GM21381 (cell line): Measurements from ENCODE around the gene GAGE12E.
"Not testable (repeated sequence)": the region's sequence is repeated elsewhere in the genome, so short reads cannot be mapped to it uniquely, and the experiment has no call there.

Experiments
- ATAC-seq: cut with Tn5 transposase; IDR thresholded peaks from one replicate; pipeline ENCODE4 v1.9.1; 2021; ENCODE audit warnings: mild to moderate bottlenecking, moderate library complexity; ENCODE audit not compliant: unreplicated experiment

GAGE12E gene, protein sequence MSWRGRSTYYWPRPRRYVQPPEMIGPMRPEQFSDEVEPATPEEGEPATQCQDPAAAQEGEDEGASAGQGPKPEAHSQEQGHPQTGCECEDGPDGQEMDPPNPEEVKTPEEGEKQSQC

DNA sequence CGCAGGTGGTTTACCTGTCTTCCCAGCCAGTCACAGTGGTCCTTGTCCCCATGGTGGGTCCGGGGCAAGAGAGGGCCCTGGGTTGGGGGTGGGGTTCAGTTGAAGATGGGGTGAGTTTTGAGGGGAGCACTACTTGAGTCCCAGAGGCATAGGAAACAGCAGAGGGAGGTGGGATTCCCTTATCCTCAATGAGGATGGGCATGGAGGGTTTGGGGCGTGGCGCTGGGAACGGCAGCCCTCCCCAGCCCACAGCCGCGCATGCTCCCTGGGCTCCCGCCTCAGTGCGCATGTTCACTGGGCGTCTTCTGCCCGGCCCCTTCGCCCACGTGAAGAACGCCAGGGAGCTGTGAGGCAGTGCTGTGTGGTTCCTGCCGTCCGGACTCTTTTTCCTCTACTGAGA lies at the start of gene GAGE12E:
GAGE12E (plus strand) TSS at position 301 of the 400 bp plus-strand sequence. CDS start 1,155 bp downstream, outside the sequence.
- ATAC-seq = not testable (repeated sequence)

GRCh38 chrX:49531877-49532276 lies 19.2 kb upstream of the GAGE12E start, which contains the start of gene GAGE12C:
Gene GAGE12C, plus strand, starts transcription at chrX:49532177. Its CDS starts 1,155 bp downstream, at chrX:49533332.
- not testable (repeated sequence) for ATAC-seq

DNA sequence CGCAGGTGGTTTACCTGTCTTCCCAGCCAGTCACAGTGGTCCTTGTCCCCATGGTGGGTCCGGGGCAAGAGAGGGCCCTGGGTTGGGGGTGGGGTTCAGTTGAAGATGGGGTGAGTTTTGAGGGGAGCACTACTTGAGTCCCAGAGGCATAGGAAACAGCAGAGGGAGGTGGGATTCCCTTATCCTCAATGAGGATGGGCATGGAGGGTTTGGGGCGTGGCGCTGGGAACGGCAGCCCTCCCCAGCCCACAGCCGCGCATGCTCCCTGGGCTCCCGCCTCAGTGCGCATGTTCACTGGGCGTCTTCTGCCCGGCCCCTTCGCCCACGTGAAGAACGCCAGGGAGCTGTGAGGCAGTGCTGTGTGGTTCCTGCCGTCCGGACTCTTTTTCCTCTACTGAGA lies 9.7 kb upstream of the GAGE12E start, which contains the start of gene GAGE12D:
GAGE12D (plus strand) TSS at position 301 of the 400 bp plus-strand sequence. CDS start 1,155 bp downstream, outside the sequence.
- not testable (repeated sequence) for ATAC-seq

GRCh38 chrX:49560542-49560941 lies 9.5 kb downstream of the GAGE12E start, which contains the start of gene GAGE12F:
Gene GAGE12F, plus strand, starts transcription at chrX:49560842. Its CDS starts 1,155 bp downstream, at chrX:49561997.
- ATAC-seq = not testable (repeated sequence)

DNA sequence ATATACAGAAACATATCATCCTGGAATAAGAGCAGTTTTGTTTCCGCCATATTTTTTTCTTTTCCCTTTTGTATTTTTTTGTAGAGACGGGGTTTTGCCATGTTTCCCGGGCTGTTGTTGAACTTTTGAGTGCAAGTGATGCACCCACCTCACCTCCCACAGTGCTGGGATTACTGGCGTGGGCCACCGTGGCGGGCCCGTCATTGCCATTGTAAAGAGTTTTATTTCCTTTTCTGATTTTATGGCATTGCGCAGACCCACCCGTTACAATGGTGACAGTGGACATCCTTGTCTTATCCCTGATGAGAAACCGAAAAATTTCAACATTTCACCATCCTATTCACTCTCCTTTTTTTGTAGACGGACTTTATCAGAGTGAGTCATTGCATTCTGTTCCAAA lies 17.6 kb downstream of the GAGE12E start:
- ATAC-seq = not testable (repeated sequence)

DNA sequence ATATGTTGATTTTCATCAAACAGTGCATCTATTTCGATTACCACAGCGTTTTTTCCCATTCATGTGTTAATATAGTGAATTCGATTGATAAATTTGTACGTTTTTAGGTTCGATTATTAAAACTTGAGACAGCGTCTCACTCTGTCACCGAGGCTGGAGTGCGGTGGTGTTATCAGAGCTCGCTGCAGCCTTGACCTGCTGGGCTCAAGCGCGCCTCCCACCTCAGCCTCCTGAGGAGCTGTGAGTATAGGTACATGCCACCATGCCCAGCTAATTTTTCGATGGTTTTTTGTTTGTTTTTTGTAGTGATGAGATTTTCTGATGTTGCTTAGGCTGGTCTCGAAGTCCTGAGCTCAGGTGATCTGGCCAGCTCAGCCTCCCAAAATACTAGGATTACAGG lies 18.1 kb downstream of the GAGE12E start:
- ATAC-seq = not testable (repeated sequence)

DNA sequence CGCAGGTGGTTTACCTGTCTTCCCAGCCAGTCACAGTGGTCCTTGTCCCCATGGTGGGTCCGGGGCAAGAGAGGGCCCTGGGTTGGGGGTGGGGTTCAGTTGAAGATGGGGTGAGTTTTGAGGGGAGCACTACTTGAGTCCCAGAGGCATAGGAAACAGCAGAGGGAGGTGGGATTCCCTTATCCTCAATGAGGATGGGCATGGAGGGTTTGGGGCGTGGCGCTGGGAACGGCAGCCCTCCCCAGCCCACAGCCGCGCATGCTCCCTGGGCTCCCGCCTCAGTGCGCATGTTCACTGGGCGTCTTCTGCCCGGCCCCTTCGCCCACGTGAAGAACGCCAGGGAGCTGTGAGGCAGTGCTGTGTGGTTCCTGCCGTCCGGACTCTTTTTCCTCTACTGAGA lies 19.0 kb downstream of the GAGE12E start, which contains the start of gene GAGE12G:
GAGE12G (plus strand) TSS at position 301 of the 400 bp plus-strand sequence. CDS start 1,155 bp downstream, outside the sequence.
- ATAC-seq = not testable (repeated sequence)

GRCh38 chrX:49579649-49580048 lies 28.6 kb downstream of the GAGE12E start, which contains the start of gene GAGE12H:
Gene GAGE12H, plus strand, starts transcription at chrX:49579949. Its CDS starts 1,155 bp downstream, at chrX:49581104.
- ATAC-seq = not testable (repeated sequence)

DNA sequence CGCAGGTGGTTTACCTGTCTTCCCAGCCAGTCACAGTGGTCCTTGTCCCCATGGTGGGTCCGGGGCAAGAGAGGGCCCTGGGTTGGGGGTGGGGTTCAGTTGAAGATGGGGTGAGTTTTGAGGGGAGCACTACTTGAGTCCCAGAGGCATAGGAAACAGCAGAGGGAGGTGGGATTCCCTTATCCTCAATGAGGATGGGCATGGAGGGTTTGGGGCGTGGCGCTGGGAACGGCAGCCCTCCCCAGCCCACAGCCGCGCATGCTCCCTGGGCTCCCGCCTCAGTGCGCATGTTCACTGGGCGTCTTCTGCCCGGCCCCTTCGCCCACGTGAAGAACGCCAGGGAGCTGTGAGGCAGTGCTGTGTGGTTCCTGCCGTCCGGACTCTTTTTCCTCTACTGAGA lies 38.1 kb downstream of the GAGE12E start, which contains the start of gene GAGE2A:
GAGE2A (plus strand) TSS at position 301 of the 400 bp plus-strand sequence. CDS start 1,155 bp downstream, outside the sequence.
- not testable (repeated sequence) for ATAC-seq

DNA sequence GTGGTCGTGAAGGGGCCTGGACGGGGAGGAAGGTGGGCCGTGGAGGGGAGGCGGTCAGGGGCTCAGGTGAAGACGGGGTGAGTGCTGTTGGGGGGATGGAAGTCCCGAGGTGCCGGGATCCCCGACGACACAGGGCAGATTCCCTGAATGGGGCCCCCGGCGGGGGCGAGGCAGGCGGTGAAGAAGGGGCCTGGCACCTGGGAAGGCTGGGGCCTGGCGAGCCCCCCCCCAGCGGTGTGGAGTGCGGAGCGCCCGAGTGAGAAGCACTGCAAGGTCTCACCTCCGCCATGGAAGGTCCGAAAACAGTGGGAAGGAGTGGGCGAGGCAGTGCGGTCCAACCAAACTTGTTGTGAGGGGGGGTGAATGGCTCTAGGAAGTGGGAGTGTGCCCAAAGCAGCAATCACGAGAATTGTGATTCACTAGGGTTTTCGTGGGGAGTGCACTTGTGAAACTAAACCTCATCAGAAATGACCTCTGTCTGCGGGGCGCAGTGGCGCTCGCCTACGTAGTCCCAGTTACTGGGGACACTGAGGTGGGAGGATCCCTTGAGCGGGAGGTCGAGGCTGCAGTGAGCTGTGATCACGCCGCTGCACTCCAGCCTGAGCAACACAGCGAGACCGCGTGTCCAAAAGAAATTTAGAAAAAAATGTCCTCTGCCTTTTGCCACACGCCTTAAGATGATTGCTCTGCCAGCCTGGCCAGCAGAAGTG lies 38.8 kb downstream of the GAGE12E start:
- not testable (repeated sequence) for ATAC-seq

DNA sequence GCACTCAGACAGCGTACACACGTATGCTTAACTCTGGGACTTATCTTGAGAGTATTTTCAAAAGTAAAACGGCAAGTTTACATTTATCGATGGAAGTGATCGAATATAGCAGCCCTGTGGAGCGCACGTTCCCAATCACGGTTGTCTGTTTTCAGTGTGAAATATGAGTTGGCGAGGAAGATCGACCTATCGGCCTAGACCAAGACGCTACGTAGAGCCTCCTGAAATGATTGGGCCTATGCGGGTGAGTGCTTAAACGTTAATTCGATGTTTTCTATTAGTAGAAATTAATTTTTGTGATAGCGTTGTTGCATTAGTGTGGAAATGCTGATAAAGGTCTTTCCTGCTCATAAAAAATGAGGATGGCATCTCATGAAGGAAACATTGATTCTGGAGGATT lies 39.4 kb downstream of the GAGE12E start:
- not testable (repeated sequence) for ATAC-seq

- not testable (repeated sequence) for ATAC-seq
These were observed 47.6 kb downstream of the GAGE12E start, which contains the start of gene GAGE1 for GRCh38 chrX:49598720-49599119. Gene GAGE1, plus strand, starts transcription at chrX:49599020. Its CDS starts 1,155 bp downstream, at chrX:49600175.
